ENCODE measurements around the gene PTPN7.

The PTPN7 gene

DNA sequence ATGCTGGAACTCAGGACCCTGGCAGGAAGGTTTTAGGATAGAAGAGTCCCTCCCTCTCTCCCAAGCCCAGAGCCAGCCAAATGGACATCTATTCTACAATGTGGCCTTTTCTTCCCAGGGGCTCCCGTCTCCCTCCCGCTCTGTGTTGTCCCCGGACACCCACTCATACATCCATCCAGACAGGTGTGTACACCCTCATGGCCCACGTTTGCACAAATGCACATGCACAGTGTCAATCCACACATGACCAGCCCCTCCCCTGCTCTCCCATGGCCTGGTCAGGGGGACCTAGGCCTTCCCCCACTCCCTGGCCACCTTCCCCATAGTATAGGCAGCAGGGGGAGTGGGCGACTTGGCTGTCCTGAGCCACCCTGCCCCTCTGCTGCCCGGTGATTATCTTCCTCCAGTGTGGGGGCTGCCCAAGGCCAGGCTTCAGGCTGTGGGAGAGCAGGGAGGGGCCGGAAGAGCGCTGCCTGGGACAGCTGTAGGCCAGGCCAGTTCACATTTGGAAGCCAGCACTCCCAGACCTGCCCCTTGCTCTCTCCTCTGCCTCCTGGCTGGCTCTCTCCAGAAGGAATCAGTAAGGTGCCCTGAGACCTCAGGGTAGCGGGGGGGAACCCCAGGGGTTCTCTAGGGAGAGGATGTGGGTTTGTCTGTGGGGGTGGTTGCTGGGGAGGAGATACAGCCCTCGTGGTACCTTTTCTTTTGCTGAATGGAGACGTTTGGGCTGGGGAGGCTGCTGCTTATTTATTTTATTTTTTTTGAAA is 4.1 kb upstream of the PTPN7 start:
- TF ChIP-seq CTCF (IDR thresholded peaks at IDR 0.05): no peak
- no peak for DNase-seq (ENCODE audit: low spot score)
- H3K4me3 ChIP-seq: no peak overlapping the region
- H3K27ac ChIP-seq: no peak overlapping the region

DNA sequence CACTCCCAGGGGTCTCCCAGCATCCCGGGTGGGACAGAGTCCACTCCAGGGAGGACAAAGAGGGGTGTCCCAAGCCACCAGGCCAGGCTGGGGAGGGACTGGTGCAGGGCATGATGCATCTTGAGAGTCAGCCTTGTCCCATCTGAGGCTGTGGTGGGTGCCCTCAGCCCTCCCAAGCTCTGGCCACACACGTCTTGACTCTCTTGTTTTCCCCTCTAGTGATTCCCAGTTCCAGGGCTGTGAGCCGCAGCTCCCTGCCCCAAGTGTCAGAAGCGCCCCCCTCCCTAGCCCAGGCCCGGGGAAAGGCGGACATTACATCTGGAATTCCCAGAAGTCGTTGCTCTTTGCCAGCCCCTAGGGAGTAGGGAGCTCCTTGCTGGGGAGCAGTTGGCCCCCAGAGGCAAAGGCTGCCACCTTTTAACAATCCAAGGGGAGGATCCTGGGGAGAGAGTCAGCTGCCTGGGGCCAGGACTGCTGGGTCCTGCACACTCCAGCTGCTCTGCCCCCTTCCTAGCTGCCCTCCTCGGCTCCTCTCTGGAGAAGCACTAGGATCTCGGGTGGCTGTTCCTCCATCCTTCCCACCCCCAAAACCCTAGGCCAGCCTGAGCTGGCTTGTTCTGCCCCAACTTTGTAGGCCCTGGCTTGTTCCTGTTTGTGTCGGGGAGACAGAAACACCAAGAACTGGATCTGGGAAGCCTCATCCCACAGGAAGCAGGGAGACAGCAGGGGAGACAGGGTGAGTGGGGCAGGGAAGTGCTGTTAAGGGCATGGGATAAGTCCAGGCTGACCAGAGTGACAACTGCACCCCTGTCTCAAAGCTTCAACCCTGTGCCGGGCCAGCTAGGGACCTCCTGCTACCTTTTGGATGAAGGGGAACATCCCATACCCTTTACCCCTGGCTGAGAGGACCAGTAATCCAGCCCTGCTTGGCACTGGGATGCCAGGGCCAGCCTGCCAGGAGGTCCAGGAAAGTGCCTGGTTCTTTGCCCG is 3.2 kb upstream of the PTPN7 start:
- TF ChIP-seq CTCF (IDR thresholded peaks at IDR 0.05): no peak
- no peak overlapping the region for H3K27ac ChIP-seq
- no peak overlapping the region for H3K4me3 ChIP-seq
- DNase-seq (ENCODE audit: low spot score): no peak

DNA sequence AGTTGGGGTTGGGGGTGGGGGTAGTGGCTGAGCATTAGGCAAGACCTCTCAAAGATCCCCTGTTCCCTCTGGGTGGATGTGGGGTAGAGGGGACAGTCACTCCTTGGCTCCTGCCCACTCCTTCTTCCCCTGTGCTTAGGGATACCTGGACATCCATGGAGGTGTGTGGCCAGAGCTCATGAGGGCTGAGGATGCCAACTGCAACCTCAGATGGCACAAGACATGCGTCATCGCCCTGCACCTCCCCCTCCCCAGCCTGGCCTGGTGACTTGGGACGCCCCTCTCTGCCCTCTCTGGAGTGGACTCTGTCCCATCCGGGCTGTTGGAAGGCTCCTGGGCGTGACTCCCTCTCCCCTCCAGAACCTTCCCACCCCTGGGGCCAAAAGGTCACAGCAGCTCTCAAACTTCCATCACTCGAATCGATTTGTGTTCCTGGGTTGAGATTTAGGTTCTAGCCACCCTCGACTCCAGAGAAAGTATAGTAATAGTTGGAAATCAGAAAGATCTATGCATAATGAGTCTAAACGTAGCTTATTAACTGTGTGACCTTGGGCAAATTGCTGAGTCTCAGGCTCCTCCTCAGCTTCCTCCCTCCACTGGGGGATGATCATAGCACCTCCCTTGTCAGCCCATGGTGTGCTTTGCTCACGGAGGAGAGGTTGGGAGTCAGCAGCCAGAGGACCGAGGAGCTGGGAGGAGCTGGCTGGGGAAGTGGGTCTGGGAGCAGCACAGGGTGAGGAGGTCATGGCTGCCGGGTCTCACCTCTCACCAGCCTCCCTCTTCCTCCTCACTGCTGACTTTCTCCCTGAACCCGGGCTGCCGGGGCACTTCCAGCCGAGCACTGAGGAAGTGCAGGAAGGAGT is 2.2 kb upstream of the PTPN7 start:
- TF ChIP-seq CTCF (IDR thresholded peaks at IDR 0.05): no peak
- Histone ChIP-seq H3K27ac (no peak overlapping the region), H3K4me3 (no peak overlapping the region)
- DNase-seq (ENCODE audit: low spot score): no peak

- no peak overlapping the region for H3K4me3 ChIP-seq
- H3K27ac ChIP-seq: no peak overlapping the region
Measured at GRCh38 chr1:202162047-202162417, 1.6 kb upstream of the PTPN7 start.

DNA sequence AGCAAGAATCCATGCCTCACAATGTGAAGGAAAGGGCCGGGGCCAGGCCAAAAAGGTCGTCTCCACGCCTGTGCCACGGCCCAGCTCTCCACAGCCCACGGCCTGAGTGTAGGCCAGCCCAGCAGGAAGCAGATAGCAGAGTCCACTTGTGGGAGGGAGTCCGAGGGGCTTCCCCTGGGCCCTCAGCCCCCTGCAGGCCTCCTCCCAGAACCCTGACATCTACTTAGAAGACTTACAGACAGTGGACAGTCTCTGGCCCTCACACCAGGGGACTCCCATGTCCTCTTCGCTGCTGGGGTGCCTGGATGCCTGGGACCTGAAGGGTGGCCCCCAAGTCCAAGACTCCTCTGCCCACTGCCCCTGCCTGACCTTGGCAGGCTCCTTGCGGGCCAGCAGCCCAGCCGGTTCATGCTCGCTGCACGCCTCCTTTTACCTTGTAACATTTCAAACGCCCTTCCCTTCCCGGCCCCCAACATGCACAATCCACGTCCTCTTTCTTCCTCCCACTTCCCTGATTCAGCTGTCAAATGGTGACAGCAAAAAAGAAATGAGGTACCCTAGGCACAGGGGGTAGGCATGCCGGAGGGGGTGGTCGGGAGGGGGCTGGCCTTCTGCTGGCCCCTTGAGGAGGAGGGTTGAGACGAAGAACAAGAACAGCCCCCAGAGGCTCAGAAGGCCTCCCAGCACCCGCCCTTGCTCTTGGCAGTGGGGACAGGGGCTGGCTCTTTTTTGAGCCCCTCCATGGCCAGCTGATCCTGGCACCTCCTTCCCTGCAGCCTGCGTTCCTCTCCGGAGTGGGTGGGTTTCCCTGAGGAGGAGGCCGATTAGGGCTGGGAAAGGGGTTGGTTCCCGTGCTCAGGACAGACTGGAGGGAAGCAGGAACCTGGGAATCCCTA is 997 bp upstream of the PTPN7 start:
- H3K4me3 ChIP-seq: no peak overlapping the region
- no peak for DNase-seq (ENCODE audit: low spot score)
- TF ChIP-seq CTCF (IDR thresholded peaks at IDR 0.05): no peak
- no peak overlapping the region for H3K27ac ChIP-seq

More at GRCh38 chr1:202162047-202162417, 1.6 kb upstream of the PTPN7 start:
- no peak for TF ChIP-seq CTCF (IDR thresholded peaks at IDR 0.05)
- DNase-seq (ENCODE audit: low spot score): no peak
